Ovary (tissue), 3 donors: ENCODE results near the gene TSC22D3.

ENCODE experiments used
- POLR2A ChIP-seq: fragments of 450-650 bp; IDR thresholded peaks from one replicate; pipeline ENCODE4 v1.6.1; 2017; ENCODE audit warnings: antibody characterized with exemption, mild to moderate bottlenecking, moderate library complexity
- TF ChIP-seq, protein P1 (sequence below), 3 donors: fragments of 450-650 bp in 2 of 3; fragments of 200-600 bp in 1 of 3; IDR thresholded peaks; one replicate each; pipeline versions ENCODE4 v1.5.1 to v1.8.0; 2016 to 2022; ENCODE audit warnings: antibody characterized with exemption in 3 of 3, mild to moderate bottlenecking in 1 of 3
- donor health status: DM: no; HTN: no; CAD: no.

- TF ChIP-seq, protein P1, sequence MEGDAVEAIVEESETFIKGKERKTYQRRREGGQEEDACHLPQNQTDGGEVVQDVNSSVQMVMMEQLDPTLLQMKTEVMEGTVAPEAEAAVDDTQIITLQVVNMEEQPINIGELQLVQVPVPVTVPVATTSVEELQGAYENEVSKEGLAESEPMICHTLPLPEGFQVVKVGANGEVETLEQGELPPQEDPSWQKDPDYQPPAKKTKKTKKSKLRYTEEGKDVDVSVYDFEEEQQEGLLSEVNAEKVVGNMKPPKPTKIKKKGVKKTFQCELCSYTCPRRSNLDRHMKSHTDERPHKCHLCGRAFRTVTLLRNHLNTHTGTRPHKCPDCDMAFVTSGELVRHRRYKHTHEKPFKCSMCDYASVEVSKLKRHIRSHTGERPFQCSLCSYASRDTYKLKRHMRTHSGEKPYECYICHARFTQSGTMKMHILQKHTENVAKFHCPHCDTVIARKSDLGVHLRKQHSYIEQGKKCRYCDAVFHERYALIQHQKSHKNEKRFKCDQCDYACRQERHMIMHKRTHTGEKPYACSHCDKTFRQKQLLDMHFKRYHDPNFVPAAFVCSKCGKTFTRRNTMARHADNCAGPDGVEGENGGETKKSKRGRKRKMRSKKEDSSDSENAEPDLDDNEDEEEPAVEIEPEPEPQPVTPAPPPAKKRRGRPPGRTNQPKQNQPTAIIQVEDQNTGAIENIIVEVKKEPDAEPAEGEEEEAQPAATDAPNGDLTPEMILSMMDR (IDR thresholded peaks at IDR 0.05) = no peak
- no peak for TF ChIP-seq POLR2A
Measured at GRCh38 chrX:107750861-107751445, 24.6 kb downstream of the TSC22D3 start.
